Cerebellar cortex (tissue), 1 donor: ENCODE measurements around the gene SECTM1.

Experiments
- DNase-seq: peaks from one replicate; pipeline ENCODE4 v3.0.0-alpha.2; 2015; ENCODE audit warnings: low spot score

Gene SECTM1

DNA sequence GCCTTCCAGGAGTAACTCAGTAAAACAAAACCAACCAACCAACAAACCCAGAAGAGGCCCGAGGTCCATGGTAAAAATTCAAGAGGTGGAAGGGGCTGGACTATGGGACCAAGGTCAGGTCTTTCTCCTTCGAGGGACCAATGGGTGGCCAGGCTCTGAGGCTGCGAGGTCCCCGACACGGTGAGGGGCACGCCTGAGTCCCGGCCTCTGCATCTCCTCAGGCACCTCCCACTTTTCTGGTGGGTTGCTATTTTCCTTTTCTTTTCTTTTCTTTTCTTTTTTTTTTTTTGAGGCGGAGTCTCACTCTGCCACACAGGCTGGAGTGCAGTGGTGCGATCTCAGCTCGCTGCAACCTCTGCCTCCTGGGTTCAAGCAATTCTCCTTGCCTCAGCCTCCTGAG is 34.1 kb downstream of the SECTM1 start:
- DNase-seq: peak; percentile 54

DNA sequence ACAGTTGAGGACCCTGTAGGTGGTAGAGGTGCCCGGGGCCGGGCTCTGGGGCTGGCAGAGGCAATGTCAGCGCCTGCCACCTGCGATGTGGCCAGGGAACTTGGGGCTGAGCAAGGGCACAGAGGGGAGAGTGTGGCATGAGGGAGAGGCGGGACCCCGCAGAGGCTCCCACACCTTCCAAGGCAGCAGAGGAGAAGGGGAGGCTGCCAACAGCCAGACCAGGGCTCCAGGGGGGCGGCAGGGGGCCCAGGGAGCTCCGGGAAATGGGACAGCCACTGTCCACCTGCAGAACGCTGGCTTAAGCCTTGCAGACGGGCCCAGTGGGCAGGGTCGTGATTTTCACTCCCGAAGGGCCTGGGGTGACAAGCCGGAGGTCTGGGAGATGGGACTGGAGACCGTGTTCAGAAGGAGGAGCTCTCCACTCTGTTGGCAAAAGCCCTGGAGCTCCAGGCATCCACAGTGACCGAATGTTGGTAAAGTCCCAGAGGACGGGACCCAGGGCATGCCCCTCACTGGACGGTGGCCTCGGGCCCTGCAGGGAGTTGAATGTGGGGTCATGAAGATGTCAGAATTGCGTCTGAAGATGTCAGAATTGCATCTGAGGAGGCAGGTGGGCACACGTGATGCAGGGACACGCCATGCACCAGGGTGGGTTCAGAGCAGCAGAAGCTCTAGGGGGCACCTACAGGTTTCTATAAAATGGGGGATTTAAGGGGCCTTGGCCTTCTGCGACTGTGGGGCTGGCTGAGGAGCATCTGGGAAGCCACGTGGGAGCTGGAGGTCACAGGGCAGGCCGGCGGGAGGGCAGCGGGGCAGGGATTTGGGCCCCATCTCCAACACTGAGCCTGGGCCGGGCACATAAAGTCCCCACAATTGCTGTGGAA is 34.8 kb downstream of the SECTM1 start:
- DNase-seq: no peak

DNA sequence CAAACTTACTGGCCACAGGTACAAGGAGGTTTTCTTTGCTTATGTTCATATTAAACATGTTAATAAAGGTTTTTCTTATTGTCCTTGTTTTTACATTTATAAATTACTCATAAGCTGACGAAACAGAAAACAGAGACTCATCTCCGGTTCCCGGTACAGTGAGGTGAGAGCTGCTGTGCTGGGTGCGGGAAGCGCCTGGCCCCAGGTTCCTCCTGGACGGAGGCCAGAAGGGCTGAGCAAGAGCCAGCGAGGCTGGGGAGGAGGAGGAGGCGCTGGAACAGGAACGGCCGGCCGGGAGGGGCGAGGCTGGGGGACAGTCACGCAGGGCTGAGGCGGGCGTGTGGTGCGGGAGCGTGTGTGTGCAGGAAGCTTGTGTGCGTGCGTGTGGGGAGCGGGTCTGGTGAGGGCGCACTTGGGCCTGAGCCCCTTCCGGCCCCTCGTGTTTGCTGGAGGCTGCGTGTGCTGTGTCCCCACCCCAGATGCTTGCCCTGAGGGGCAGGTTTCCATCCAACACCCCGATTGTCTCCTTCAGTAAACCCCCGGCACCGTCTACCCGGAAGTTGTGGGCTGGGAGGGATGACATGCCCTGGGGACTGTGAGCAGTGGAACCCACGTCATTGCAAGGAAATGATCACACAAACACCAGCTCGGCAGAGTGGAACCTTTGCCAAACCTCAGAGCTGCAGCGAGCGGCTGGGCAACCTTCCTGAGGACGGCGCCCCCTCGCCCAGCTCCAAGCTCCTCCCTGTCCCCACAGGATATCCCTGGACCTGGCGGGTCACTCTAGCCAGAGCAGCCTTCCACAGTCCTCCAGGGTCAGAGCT is 35.6 kb downstream of the SECTM1 start:
- DNase-seq: peak; percentile 74

DNA sequence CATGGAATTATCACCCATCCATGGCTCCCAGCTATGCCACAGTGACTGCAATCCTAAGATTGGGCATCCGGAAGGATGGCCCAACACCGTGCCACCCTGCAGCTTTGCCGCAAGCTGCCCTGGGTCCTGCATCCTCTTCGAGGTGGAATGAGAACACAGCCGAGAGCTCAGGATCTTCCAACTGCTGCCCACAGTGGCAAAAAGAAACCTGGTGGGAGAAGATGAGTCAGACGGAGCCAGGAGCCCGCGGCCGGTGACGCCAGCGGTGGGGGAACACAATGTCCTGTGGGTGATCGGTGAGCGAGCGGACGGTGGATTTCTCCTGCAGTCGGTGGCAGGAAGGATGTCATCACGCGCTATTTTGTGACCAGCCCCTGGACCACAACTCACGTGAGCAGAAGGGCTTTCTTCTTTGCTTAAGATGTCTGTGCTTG is 36.3 kb downstream of the SECTM1 start:
- peak; percentile 79 for DNase-seq

DNA sequence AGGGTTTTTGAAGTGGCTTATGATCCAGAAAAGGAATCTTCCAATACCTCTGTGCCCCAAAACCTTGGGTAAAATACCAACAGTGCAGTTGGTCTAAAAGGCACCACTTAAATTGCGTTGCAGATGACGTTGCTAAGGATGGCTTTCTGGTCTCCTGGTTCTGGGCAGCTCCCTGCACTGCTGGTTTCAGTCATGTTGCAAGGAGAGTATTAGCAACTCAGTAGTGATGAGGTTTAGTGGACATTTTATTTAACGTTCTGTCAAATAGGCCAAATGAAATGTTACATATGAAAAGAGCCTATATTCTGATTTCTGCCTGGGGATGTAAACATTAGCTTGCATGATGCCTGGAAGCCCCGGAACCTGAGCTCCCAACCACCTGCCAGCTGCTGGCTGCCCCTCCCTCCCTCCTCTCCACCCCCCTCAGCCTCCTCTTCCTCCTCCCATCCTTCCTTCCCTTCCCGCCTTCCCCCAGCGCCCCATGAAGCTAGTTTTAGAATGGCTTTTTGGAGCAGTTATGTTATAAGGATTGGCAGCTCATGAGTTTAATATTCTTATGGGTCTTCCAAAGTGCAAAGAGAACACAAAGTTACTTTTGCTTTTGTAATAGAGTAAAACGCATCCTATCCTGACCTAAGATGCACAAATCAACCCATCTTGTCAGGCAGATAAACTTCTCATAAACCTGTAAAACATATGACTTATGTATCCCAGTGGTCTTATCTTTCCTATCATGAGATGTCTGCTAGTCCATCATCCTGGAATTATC is 36.9 kb downstream of the SECTM1 start:
- no peak for DNase-seq

DNA sequence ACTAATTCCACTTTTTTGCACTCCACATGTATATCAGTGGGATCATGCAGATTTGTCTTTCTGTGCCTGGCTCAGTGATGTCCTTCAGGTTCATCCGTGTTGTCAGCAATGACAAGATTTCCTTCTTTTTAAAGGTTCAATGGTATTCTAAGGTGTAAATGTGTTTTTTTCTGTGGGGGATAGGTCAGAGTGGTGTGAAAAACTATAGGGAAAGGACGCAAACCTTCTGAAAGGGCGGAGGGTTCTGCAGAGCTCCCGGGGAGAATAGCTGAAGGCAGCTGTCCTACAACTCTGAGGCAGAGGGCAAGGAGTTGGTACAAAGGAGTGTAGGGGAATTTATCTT is 38.1 kb downstream of the SECTM1 start:
- DNase-seq: no peak

DNA sequence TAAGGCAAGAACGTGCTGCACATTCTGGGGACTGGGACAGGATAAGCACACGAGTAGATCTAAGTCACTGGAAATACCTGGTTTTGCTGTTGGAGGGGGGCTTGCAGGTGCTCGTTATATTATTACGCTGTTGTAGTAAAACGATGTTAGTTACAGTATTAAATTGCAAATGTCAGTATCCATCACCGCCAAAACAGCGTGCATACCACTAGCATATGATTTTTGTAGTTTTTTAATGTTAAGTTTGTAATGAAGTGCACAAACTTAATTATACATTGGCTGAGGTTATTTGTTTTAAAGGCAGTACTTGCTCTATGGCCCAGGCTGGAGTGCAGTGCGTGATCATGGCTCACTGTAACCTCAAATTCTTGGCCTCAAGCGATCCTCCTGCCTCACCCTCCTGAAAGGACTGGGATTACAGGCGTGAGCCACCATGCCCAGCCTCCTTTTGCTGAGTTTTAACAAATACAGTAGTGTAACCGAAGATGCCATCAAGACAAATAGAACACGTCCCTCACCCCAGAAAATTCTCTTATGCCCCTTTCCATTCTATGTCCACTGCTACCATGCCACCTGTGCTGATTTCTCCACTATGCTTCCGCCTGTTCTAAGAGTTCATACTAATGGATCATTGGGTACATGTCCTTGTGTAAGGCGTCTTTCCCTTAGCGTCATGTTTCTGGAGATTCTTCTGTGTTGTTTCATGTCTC is 39.3 kb downstream of the SECTM1 start:
- no peak for DNase-seq

DNA sequence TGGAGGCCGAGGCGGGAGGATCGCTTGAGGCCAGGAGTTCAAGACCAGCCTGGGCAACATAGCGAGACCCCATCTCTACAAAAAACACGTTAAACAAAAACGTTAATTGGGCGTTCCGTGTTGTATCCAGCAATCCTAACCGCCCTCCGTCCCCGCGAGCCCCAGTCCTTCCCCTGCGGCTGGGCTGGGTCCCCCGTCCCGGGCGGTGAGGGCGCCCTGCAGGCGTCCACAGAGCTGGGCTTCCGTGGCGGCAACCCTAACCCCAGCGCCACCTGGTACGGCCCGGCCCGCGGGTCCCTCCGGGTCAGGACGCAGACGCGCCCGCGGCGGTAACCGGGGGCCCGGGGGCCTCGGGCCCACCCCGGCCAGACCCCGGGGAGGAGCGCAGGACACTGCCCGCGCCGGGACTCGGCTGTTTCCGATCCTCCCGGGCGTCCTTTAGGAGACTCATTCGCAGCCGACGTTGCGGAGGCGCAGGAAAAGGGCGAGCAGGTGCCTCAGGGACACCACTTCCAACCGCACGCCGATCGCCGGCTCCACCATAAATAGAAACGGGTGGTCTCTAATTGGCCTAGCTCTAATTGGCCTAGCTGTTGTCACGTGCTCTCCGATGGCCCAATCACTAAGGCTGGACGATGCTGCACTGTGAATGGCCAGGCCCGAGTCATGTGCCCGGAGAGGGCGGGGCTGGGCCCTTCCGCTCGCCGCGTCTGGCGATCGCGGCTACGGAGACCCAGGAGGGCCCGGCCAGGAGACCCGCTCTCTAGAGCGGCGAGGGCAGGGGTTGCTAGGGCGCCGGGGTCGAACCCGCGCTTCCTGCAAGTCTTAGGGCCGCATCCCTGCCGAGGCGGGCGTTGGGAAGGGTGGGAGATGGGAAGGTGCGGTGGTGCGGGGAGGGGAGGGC is 41.1 kb downstream of the SECTM1 start:
- peak; percentile 99 for DNase-seq

DNA sequence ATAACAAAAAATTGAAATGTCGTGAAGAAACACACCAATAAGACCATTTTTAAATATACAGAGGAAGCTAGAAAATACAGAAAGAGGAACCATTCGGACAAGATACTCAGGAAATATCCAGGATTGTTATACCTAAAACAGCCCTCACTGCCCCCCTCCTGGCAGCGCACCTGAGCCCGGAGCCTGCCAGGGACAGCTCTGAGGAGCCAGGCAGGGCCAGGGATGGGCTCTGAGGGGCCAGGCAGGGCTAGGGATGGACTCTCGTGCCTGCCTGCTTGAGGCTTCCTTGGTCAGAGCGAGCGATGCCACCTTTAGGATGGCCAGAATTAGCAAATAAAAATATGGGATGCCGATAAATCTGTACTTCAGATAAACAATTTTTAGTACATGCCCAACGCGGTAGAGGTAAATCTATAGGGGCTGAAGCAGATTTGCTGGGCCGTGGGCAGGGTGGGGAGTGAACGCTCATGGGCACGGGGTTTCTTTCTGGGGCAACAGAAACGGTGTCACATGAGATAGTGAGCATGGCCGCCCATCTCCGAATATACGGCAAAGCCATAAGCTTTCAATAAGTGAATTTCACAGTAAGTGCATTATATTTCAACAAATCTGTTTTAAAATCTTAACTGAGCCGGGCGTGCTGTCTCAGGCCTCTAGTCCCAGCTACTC is 41.9 kb downstream of the SECTM1 start:
- DNase-seq: no peak

DNA sequence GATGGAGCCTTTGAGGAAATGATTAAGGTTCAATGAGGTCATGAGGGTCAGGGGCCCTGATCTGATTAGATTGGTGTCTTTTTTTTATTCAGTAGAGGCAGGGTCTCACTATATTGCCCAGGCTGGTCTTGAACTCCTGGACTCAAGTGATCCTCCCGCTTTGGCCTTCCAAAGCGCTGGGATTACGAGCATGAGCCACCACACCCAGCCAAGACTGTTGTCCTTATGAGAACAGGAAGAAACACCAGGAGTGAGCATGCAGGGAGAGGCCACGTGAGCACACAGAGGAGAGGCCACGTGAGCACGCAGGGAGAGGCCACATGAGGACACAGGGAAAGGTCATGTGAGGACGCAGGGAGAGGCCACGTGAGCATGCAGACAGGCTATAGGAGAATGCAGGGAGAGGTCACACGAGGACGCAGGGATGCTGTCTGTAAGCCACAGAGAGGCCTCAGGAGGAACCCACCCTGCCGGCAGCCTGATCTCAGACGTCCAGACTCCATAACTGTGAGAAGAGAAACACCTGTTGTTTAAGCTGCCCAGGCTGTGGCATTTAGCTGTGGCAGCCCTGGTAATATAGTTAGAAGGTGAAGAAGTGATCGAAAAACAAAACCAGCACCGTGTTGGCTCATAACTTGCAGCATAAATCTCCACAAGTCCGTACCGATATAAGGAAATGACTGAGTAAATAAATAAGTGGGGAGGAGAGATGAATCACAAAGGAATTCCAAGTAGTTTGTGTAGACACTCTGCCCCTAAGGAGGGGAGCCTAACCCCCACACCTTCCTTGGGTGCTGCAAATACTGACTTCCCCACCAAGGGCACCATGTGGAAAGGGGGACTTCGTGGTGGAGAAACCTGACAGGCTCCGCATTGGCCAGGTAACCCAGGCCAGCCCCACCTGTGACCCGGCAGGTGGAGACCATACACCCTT is 45.4 kb downstream of the SECTM1 start:
- DNase-seq: peak; percentile 64

DNA sequence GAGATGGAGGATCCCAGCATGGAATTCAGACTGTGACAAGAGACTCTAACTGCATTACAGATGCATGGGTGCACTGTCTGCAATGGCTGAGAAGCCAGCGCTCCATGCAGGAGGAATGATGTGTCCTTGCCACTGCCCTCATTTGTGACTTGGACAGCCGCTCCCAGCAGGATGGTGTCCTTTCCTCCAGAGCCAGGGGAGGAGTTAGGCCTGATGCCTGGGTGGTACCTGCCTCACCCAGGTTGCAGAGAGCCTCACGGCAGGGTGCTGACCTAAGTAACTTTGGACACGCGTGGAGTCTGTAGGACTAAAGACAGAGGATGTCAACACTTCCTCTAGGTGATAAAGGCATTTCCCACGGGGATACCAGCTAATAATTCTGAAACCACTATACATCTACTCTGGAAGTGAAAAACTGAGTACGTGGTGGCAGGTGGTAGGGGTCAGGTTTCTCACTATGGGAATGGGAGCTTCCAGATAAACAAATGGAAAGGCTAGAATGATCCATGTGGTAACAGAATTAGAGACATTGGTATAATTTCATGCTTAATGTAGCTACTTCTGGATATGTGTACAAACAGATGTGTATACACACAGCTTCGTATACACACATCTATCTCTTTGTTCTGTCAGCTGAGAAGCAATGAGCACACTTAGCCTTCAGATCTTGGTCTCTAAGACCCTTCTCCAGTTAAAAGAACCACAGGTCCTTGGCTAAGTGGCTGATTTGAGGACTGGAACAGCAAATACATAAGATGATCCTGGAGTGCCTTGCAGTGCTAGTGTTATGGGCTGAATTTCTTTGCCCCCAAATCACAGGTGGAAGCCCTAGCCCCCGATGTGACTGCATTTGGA is 46.3 kb downstream of the SECTM1 start:
- DNase-seq: no peak

DNA sequence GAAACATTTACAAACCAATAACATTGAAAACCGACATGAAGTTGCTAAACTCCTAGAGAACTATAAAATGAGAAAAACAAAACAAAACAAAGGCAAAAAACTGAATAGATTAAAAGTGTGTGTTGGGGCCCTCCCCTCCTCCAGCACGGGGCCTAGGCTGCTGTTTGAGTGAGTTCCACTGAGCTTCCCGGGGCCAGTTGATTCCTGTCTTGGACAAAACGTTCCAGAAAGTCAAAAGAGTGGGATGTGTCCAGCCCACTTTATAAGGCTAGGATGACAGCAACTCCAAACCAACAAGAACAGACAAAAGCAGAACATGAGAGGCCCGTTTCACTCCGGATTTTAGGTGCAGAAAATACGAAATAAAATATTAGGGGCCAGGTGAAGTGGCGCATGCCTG is 48.4 kb downstream of the SECTM1 start:
- DNase-seq: no peak

DNA sequence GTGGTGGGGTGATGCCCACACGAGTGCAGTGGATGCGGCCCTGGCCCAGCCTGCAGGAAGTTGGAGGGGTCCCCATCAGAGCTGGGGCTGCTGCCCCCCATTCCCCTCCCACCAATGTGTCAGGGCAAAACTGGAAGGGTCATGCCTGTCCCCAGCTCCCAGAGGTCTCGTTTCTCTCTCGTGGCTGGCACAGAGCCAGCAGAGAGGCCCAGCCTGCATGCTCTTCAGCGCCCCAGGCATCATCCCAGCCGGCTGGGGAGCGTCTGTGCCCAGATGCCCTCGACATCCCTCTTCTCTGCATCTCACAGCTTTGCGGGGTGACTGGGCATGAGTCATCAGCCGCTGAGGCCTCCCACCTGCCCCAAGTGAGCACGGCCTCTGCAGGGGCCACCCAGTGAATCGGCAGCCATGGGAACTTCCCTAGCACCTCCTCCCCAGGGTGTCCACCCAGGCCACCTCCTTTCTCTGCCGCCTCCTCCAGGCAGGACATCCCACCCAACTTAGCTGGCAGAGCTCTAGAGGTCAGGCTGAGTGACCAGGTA is 50.3 kb downstream of the SECTM1 start:
- DNase-seq: no peak

DNA sequence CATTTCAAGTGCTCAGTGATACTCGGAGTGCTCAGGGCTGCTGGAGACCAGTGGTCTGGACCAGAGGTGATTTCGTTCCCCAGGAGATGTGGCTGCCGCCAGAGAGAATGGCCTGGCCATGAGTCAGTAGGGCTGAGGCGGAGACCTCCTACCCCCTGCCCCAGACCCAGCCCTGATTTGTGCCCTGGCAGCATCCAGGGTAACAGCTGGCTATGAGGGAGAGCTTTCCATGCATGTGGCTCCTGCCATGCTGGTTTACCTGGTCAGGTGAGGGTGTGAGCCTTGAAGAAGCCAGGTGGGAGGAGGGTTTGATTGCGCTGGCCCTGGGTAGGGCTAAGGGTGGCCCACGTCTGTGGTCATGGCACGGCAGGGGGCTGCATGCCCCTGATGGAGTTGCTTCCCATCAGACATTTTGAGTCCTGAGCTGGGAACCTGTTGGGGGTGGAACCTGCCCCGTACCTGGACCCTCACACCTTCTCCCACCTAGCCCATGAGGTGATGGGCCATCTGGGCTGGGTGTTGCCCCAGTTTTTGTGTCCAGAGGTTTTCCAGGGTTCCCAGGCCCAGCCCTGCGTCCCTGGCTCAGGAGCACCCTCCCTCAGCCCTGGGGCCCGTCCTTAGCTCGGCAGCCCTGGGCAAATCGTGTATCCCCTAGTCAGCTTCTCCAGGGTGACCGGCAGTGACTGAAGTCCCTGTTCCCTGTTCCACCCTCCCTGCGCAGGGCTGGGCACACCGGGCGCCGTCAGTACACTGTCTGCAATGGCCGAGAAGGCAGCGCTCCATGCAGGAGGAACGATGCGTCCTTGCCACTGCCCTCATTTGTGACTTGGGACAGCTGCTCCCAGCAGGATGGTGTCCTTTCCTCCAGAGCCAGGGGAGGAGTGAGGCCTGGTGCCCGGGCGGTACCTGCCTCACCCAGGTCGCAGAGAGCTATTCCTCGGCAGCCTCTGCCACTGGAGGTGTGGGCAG is 51.0 kb downstream of the SECTM1 start:
- DNase-seq: peak; percentile 67

DNA sequence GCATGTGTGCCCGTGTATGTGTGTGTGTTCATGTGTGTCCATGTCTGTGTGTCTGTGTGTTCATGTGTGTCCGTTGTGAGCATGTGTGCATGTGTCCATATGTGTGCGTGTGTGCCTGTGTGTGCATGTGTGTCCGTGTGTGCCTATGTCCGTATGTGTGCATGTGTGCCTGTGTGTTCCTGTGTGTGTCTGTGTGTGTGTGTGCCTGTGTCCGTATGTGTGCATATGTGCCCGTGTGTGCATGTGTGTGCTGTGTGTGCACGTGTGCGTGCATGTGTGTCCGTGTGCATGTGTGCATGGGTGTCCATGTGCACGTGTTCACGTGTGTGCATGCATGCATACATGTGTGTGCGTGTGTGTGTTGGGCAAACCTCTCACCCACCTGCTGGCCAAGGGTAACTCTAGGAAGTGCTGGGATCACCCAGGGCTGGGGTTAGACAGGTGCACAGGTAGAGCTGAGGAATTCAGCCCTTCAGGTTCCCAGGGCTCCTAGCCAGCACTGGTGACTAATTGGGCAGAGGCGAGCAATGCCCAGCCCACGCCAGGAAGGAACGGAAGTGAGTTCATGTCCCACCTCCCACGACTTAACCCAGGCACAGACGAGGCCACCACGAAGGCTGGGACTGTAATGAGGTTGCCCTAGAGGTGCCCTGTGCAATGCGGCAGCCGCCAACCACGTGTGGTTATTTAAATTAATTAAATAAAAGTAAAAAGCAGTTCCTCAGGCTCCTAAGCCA is 51.9 kb downstream of the SECTM1 start:
- no peak for DNase-seq

DNA sequence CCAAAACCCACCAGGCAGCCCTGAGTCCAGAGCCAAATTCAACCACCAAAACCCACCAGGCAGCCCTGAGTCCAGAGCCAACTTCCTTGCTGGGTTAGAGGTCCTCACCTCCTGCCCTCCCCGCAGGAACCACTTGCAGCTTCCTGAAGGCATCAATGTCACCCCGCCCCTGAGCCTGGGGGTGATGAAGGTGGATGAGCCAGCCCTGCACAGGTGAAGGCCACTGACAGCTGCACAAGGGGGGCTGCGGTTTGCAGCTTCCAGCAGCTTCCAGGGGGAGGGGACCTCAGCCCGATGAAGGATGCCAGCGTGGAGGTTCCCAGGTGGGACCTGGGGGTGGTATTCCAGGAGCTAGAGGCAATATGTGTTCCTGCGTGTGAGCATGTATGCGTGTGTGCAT is 52.5 kb downstream of the SECTM1 start:
- no peak for DNase-seq
